Measurements from ENCODE around the gene HECTD1. TPM values are rescaled to one million over a fixed set of nuclear protein-coding genes. Genes with fewer than 3 reads are reported as not detected.

The HECTD1 gene
- polyA plus RNA-seq, 1 of the 3 experiments (the other 2 are of a cell fraction): 43.2 TPM

GRCh38 chr14:31138301-31138700, 69.3 kb downstream of the HECTD1 start (continued):
- TF ChIP-seq NFIC (IDR thresholded peaks at IDR 0.05; ENCODE audit: borderline replicate concordance) (no peak), SMC3 (IDR thresholded peaks at IDR 0.05; ENCODE audit: low read depth, low read length) (no peak), RFX5 (IDR thresholded peaks at IDR 0.05; ENCODE audit: low read length) (no peak), CHD2 (IDR thresholded peaks at IDR 0.05; ENCODE audit: low read length, partially characterized antibody) (no peak), ELF1 (IDR thresholded peaks at IDR 0.05) (no peak), EZH2phosphoT487 (IDR thresholded peaks at IDR 0.05; ENCODE audit: borderline replicate concordance, low read depth) (no peak), RCOR1 (IDR thresholded peaks at IDR 0.05; ENCODE audit: low read length) (no peak)
- TF ChIP-seq, protein P1, sequence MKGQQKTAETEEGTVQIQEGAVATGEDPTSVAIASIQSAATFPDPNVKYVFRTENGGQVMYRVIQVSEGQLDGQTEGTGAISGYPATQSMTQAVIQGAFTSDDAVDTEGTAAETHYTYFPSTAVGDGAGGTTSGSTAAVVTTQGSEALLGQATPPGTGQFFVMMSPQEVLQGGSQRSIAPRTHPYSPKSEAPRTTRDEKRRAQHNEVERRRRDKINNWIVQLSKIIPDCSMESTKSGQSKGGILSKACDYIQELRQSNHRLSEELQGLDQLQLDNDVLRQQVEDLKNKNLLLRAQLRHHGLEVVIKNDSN (IDR thresholded peaks at IDR 0.05; ENCODE audit: borderline replicate concordance, low read depth): no peak

GRCh38 chr14:31137214-31137889, 70.2 kb downstream of the HECTD1 start:
- no peak overlapping the region for H3K27ac ChIP-seq (ENCODE audit: low read depth in 2 of 2, low read length in 1 of 2)
- TF ChIP-seq CHD2 (IDR thresholded peaks at IDR 0.05; ENCODE audit: low read length, partially characterized antibody): no peak
- TF ChIP-seq, protein P1 (IDR thresholded peaks at IDR 0.05; ENCODE audit: borderline replicate concordance, low read depth): no peak
- TF ChIP-seq, protein P2, sequence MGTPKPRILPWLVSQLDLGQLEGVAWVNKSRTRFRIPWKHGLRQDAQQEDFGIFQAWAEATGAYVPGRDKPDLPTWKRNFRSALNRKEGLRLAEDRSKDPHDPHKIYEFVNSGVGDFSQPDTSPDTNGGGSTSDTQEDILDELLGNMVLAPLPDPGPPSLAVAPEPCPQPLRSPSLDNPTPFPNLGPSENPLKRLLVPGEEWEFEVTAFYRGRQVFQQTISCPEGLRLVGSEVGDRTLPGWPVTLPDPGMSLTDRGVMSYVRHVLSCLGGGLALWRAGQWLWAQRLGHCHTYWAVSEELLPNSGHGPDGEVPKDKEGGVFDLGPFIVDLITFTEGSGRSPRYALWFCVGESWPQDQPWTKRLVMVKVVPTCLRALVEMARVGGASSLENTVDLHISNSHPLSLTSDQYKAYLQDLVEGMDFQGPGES (IDR thresholded peaks at IDR 0.05; ENCODE audit: low read depth, low read length): no peak
- TF ChIP-seq RXRA (IDR thresholded peaks at IDR 0.05; ENCODE audit: borderline replicate concordance, low read depth): no peak
- TF ChIP-seq TEAD4 (IDR thresholded peaks at IDR 0.05; ENCODE audit: borderline replicate concordance, insufficient read depth): no peak
- TF ChIP-seq RAD21 (IDR thresholded peaks at IDR 0.05; ENCODE audit: low read length): no peak
- TF ChIP-seq NFIC (IDR thresholded peaks at IDR 0.05; ENCODE audit: borderline replicate concordance): no peak
- no peak for TF ChIP-seq POLR2AphosphoS5 (IDR thresholded peaks at IDR 0.05; ENCODE audit: low read depth, low read length)
- no peak for TF ChIP-seq ELF1 (IDR thresholded peaks at IDR 0.05)
- TF ChIP-seq USF2 (IDR thresholded peaks at IDR 0.05; ENCODE audit: borderline replicate concordance, low read depth, low read length): no peak
- no peak for TF ChIP-seq YY1 (IDR thresholded peaks at IDR 0.05; ENCODE audit: low read depth)
- no peak for TF ChIP-seq RCOR1 (IDR thresholded peaks at IDR 0.05; ENCODE audit: low read length)
- no peak for TF ChIP-seq EZH2phosphoT487 (IDR thresholded peaks at IDR 0.05; ENCODE audit: borderline replicate concordance, low read depth)
- TF ChIP-seq FOXJ3 (CRISPR knock-in tag; IDR thresholded peaks at IDR 0.05): no peak
- TF ChIP-seq EP300 (IDR thresholded peaks at IDR 0.05; ENCODE audit: borderline replicate concordance in 1 of 2, low read depth in 1 of 2, low read length in 1 of 2): no peak
- no peak for TF ChIP-seq PBX3 (IDR thresholded peaks at IDR 0.05)
- TF ChIP-seq, protein P3, sequence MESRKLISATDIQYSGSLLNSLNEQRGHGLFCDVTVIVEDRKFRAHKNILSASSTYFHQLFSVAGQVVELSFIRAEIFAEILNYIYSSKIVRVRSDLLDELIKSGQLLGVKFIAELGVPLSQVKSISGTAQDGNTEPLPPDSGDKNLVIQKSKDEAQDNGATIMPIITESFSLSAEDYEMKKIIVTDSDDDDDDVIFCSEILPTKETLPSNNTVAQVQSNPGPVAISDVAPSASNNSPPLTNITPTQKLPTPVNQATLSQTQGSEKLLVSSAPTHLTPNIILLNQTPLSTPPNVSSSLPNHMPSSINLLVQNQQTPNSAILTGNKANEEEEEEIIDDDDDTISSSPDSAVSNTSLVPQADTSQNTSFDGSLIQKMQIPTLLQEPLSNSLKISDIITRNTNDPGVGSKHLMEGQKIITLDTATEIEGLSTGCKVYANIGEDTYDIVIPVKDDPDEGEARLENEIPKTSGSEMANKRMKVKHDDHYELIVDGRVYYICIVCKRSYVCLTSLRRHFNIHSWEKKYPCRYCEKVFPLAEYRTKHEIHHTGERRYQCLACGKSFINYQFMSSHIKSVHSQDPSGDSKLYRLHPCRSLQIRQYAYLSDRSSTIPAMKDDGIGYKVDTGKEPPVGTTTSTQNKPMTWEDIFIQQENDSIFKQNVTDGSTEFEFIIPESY (IDR thresholded peaks at IDR 0.05; ENCODE audit: borderline replicate concordance, low read depth): no peak
- no peak overlapping the region for H3K4me2 ChIP-seq
- 96% methylated on average over 12 of the region's 12 CpGs for WGBS (ENCODE audit: low lambda C conversion rate)
- no peak overlapping the region for H3K9ac ChIP-seq
- ChIA-PET CTCF (no interaction called here), POLR2A (no interaction called here)
- DNase-seq: no peak
- peaks cover 4% of the 10 kb centered on the region for H3F3A ChIP-seq (replicated peaks; ENCODE audit: insufficient read depth)
- H2AFZ ChIP-seq (ENCODE audit: low read depth): no peak overlapping the region
- peaks cover 79 to 84% of the 10 kb centered on the region in 2 experiments for H3K36me3 ChIP-seq (replicated peaks in 1 of 2; ENCODE audit: control insufficient read depth in 1 of 2, insufficient read depth in 2 of 2, low read length in 1 of 2)
- H3K9me2 ChIP-seq: no peaks in the 10 kb centered on the region
- H3K4me3 ChIP-seq (ENCODE audit: low read depth in 2 of 2, low read length in 1 of 2): no peak overlapping the region
- no peaks in the 10 kb centered on the region for H3K27me3 ChIP-seq (ENCODE audit: insufficient read depth)
- H3K79me2 ChIP-seq (ENCODE audit: insufficient read depth): no peaks in the 10 kb centered on the region
- no peaks in the 10 kb centered on the region for H3K9me3 ChIP-seq
- H4K20me1 ChIP-seq (ENCODE audit: insufficient read depth): no peaks in the 10 kb centered on the region
- H3K4me1 ChIP-seq (ENCODE audit: control insufficient read depth in 1 of 2, insufficient read depth in 2 of 2, low read depth in 1 of 2, low read length in 1 of 2): no peaks in the 10 kb centered on the region
